HepG2 (cell line): ENCODE results near the gene CCNT2. TPM values are rescaled to one million over a fixed set of nuclear protein-coding genes. Genes with fewer than 3 reads are reported as not detected.

Experiments
- CENPT ChIP-seq: sonication (generic); formaldehyde crosslinking; IDR thresholded peaks from 2 replicates; pipeline ENCODE4 v1.8.0; 2022; ENCODE audit warnings: low read depth, mild to moderate bottlenecking, moderate library complexity, missing genetic modification reagents
- HOXA7 ChIP-seq: sonication (generic); formaldehyde crosslinking; IDR thresholded peaks from 2 replicates; pipeline ENCODE4 v1.8.1; 2022; ENCODE audit warnings: mild to moderate bottlenecking, missing genetic modification reagents, moderate library complexity
- KDM4B ChIP-seq: sonication (generic); formaldehyde crosslinking; IDR thresholded peaks from 2 replicates; pipeline ENCODE4 v1.4.0; 2020; ENCODE audit warnings: missing genetic modification reagents
- KIAA2018 ChIP-seq: sonication (generic); formaldehyde crosslinking; IDR thresholded peaks from 2 replicates; pipeline ENCODE4 v1.5.0; 2020; ENCODE audit warnings: mild to moderate bottlenecking, missing genetic modification reagents, borderline replicate concordance
- MYNN ChIP-seq: sonication (generic); formaldehyde crosslinking; IDR thresholded peaks from 2 replicates; pipeline ENCODE4 v1.4.0; 2020; ENCODE audit warnings: mild to moderate bottlenecking, low read depth, missing genetic modification reagents
- MZF1 ChIP-seq: sonication (generic); formaldehyde crosslinking; IDR thresholded peaks from 2 replicates; pipeline ENCODE4 v1.8.1; 2023; ENCODE audit warnings: mild to moderate bottlenecking, missing genetic modification reagents, borderline replicate concordance
- NFKBIZ ChIP-seq: IDR thresholded peaks from 2 replicates; pipeline ENCODE4 v1.6.1; 2018; ENCODE audit warnings: missing genetic modification reagents, missing compliant biosample characterization
- NFRKB ChIP-seq: fragments of 450-650 bp; IDR thresholded peaks from 2 replicates; pipeline ENCODE4 v1.6.1; 2017
- NFYB ChIP-seq: sonication (generic); formaldehyde crosslinking; IDR thresholded peaks from 2 replicates; pipeline ENCODE4 v1.4.0; 2020; ENCODE audit warnings: missing genetic modification reagents
- NR2F6 ChIP-seq, 2 experiments: IDR thresholded peaks; 2 replicates each; pipeline ENCODE4 v1.6.1; 2016; ENCODE audit warnings: antibody characterized with exemption in 1 of 2, mild to moderate bottlenecking in 1 of 2
- RBM39 ChIP-seq: fragments of 200-400 bp; formaldehyde crosslinking; IDR thresholded peaks from one replicate; pipeline ENCODE4 v1.6.1; 2018; ENCODE audit warnings: antibody characterized with exemption, mild to moderate bottlenecking, low read depth, low read length; ENCODE audit not compliant: poor library complexity, severe bottlenecking
- TARDBP ChIP-seq: sonication (generic); formaldehyde crosslinking; IDR thresholded peaks from 2 replicates; pipeline ENCODE4 v1.8.0; 2022; ENCODE audit warnings: mild to moderate bottlenecking, missing genetic modification reagents
- TCF12 ChIP-seq, 2 experiments: fragments of 450-650 bp in 1 of 2; sonication (generic) in 1 of 2; formaldehyde crosslinking in 1 of 2; IDR thresholded peaks; 2 replicates each; pipeline versions ENCODE4 v1.6.1 to v1.8.0; 2017 to 2022; ENCODE audit warnings: antibody characterized with exemption in 1 of 2, mild to moderate bottlenecking in 1 of 2, missing genetic modification reagents in 1 of 2, moderate library complexity in 1 of 2
- XBP1 ChIP-seq: sonication (generic); formaldehyde crosslinking; IDR thresholded peaks from 2 replicates; pipeline ENCODE4 v1.5.0; 2020; ENCODE audit warnings: missing genetic modification reagents
- ZBTB49 ChIP-seq: sonication (generic); formaldehyde crosslinking; IDR thresholded peaks from 2 replicates; pipeline ENCODE4 v1.4.0; 2020; ENCODE audit warnings: missing genetic modification reagents, borderline replicate concordance
- ZBTB7A ChIP-seq: sonication (generic); formaldehyde crosslinking; IDR thresholded peaks from 2 replicates; pipeline ENCODE4 v1.8.0; 2022; ENCODE audit warnings: mild to moderate bottlenecking, missing genetic modification reagents
- ZKSCAN8 ChIP-seq: IDR thresholded peaks from 2 replicates; pipeline ENCODE4 v1.6.1; 2016; ENCODE audit warnings: borderline replicate concordance, missing genetic modification reagents, missing compliant biosample characterization
- ZMAT3 ChIP-seq: sonication (generic); formaldehyde crosslinking; conservative IDR thresholded peaks from 2 replicates; pipeline ENCODE4 v1.7.0; 2021; ENCODE audit warnings: missing genetic modification reagents
- ZNF639 ChIP-seq: conservative IDR thresholded peaks from 2 replicates; pipeline ENCODE4 v1.6.1; 2018; ENCODE audit warnings: missing genetic modification reagents
- ZSCAN9 ChIP-seq: IDR thresholded peaks from 2 replicates; pipeline ENCODE4 v1.6.1; 2016; ENCODE audit warnings: borderline replicate concordance
- polyA plus RNA-seq, 8 experiments: library from polyadenylated mRNA; depleted of rRNA in 3 of 8; stranded (reverse) in 7 of 8; unstranded in 1 of 8; fragments of >200 nt; fragmentation: Illumina TruSeq in 4 of 8; extraction: Trizol in 4 of 8; gene quantifications; 2 replicates each; pipeline versions ENCODE4 v1.2.1 to v1.2.3, GENCODE V29; 2011 to 2016; ENCODE audit warnings: low read depth in 4 of 8, missing spikeins in 1 of 8, mixed read lengths in 1 of 8; ENCODE audit not compliant: insufficient read depth in 1 of 8
- total RNA-seq, 5 experiments: library from RNA; depleted of rRNA; stranded (reverse); fragments of >200 nt; fragmentation: Illumina TruSeq; extraction: Trizol; gene quantifications; 2 replicates each; pipeline ENCODE4 v1.2.3, GENCODE V29; 2016; ENCODE audit warnings: low read depth in 1 of 5

CCNT2 gene
- total and polyA plus RNA-seq, 2 of the 13 experiments (the other 11 are each of a cell fraction or from before 2014, with no cell fraction given): 22.1 to 34.4 TPM

GRCh38 chr2:134917360-134917865 lies 1.2 kb upstream of the CCNT2 start (continued):
- TF ChIP-seq HOXA7: no peak
- no peak for TF ChIP-seq XBP1 (CRISPR knock-in tag)
- TF ChIP-seq NFYB: no peak
- no peak for TF ChIP-seq ZKSCAN8 (CRISPR knock-in tag)
- TF ChIP-seq KIAA2018 (CRISPR knock-in tag): no peak
- TF ChIP-seq ZSCAN9: no peak
- TF ChIP-seq NFRKB: no peak
- TF ChIP-seq ZBTB49 (CRISPR knock-in tag): no peak
- TF ChIP-seq ZNF639 (CRISPR knock-in tag): no peak
- TF ChIP-seq ZBTB7A (CRISPR knock-in tag): no peak
- TF ChIP-seq ZMAT3 (CRISPR knock-in tag): no peak
- TF ChIP-seq TCF12 (IDR thresholded peaks at IDR 0.05): no peak
- 0 out of 2 replicates have a peak, but pooled peaks have one; percentile 1 for TF ChIP-seq TCF12 (CRISPR knock-in tag; IDR thresholded peaks at IDR 0.05)
- TF ChIP-seq TARDBP (CRISPR knock-in tag): no peak
- TF ChIP-seq KDM4B (CRISPR knock-in tag): no peak
- no peak for TF ChIP-seq MZF1 (CRISPR knock-in tag)
- TF ChIP-seq MYNN (CRISPR knock-in tag): no peak
- TF ChIP-seq RBM39: no peak
- no peak for TF ChIP-seq CENPT
- TF ChIP-seq NFKBIZ (CRISPR knock-in tag): no peak
- TF ChIP-seq NR2F6 (IDR thresholded peaks at IDR 0.05): peak; percentile 27; the same call in 1 of the 2 replicates
- no peak for TF ChIP-seq NR2F6 (CRISPR knock-in tag; IDR thresholded peaks at IDR 0.05)
